GM10266 (cell line): ENCODE results near the gene GSTM5.
"Not testable (repeated sequence)": the region's sequence is repeated elsewhere in the genome, so short reads cannot be mapped to it uniquely, and the experiment has no call there.

ENCODE experiments used
- DNase-seq: peaks from one replicate; pipeline ENCODE4 v3.0.0; 2012; ENCODE audit errors: extremely low spot score
- CTCF ChIP-seq: IDR thresholded peaks from 2 replicates; pipeline ENCODE4 v1.5.1; 2012; ENCODE audit warnings: mild to moderate bottlenecking, low read depth; ENCODE audit not compliant: control insufficient read depth, insufficient read depth; ENCODE audit errors: missing control alignments

The GSTM5 gene

GRCh38 chr1:109697066-109697465, 15.0 kb upstream of the GSTM5 start:
- no peak for DNase-seq
- no peak for TF ChIP-seq CTCF

- not testable (repeated sequence) for DNase-seq
Observed at GRCh38 chr1:109697861-109698260, 14.2 kb upstream of the GSTM5 start.

- not testable (repeated sequence) for DNase-seq
Observed at GRCh38 chr1:109702940-109703339, 9.1 kb upstream of the GSTM5 start.

- DNase-seq = peak; percentile 11
- TF ChIP-seq CTCF = no peak
Observed at GRCh38 chr1:109704173-109704572, 7.9 kb upstream of the GSTM5 start.

- no peak for TF ChIP-seq CTCF
- no peak for DNase-seq
Observed at GRCh38 chr1:109705411-109705810, 6.6 kb upstream of the GSTM5 start.

GRCh38 chr1:109708949-109709348, 3.1 kb upstream of the GSTM5 start:
- not testable (repeated sequence) for DNase-seq

- DNase-seq = not testable (repeated sequence)
Observed at GRCh38 chr1:109709822-109710221, 2.2 kb upstream of the GSTM5 start.

GRCh38 chr1:109712321-109712864, 342 bp downstream of the GSTM5 start:
- TF ChIP-seq CTCF = no peak
- no peak for DNase-seq

GRCh38 chr1:109713636-109714035, 1.6 kb downstream of the GSTM5 start:
- TF ChIP-seq CTCF = no peak
- peak; percentile 1 for DNase-seq
